ENCODE results near the gene SPSB1.

DNA sequence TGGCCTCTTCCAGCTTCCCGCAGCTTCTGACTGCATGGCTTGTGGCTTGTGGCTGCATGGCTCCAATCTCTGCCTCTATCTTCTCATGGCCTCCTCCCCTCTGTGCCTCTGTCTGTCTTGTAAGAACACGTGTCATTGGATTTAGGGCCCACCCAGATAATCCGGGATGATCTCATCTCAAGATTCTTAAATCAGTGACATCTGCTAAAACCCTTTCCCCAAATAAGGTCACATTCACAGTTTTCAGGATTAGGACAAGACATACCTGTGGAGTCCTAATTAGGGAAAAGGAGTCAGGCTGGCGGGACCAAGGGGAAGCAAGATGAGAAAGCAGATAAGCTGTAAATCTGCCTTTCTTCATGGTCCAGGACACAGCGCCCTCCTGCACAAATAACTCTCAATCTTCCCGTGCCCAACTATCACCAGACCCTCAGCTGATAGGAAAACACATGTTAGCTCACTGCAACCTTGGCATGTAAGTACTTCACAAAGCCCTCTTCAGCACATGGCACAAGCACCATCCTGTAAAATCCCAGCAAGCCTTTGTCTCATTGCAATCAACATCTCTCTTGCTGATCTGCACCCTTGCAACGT is 82.2 kb downstream of the SPSB1 start:
- TF ChIP-seq, protein P1, sequence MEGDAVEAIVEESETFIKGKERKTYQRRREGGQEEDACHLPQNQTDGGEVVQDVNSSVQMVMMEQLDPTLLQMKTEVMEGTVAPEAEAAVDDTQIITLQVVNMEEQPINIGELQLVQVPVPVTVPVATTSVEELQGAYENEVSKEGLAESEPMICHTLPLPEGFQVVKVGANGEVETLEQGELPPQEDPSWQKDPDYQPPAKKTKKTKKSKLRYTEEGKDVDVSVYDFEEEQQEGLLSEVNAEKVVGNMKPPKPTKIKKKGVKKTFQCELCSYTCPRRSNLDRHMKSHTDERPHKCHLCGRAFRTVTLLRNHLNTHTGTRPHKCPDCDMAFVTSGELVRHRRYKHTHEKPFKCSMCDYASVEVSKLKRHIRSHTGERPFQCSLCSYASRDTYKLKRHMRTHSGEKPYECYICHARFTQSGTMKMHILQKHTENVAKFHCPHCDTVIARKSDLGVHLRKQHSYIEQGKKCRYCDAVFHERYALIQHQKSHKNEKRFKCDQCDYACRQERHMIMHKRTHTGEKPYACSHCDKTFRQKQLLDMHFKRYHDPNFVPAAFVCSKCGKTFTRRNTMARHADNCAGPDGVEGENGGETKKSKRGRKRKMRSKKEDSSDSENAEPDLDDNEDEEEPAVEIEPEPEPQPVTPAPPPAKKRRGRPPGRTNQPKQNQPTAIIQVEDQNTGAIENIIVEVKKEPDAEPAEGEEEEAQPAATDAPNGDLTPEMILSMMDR (conservative IDR thresholded peaks at IDR 0.05 in 1 of 2, IDR thresholded peaks at IDR 0.05 in 1 of 2; ENCODE audit: extremely low read depth in 1 of 2, insufficient read depth in 1 of 2, low read depth in 1 of 2, low read length in 2 of 2) = no peak
- TF ChIP-seq EZH2 (IDR thresholded peaks at IDR 0.05; ENCODE audit: borderline replicate concordance, low read length) = no peak

All from mammary epithelial cell (primary cell).